HUES64 (cell line): ENCODE data around the gene ZPR1.

Experiments
- H3K27ac ChIP-seq: 2 replicates; pipeline ENCODE4 v1.7.0; 2013; ENCODE audit warnings: low read depth, low read length, inconsistent platforms
- H3K27me3 ChIP-seq: 2 replicates; pipeline ENCODE4 v1.6.1; 2013; ENCODE audit warnings: mild to moderate bottlenecking, low read length; ENCODE audit not compliant: insufficient read depth
- H3K36me3 ChIP-seq: 2 replicates; pipeline ENCODE4 v1.6.1; 2013; ENCODE audit warnings: mild to moderate bottlenecking, low read length; ENCODE audit not compliant: insufficient read depth
- H3K4me1 ChIP-seq: 2 replicates; pipeline ENCODE4 v1.6.1; 2013; ENCODE audit warnings: mild to moderate bottlenecking, low read length, moderate library complexity; ENCODE audit not compliant: insufficient read depth
- H3K4me3 ChIP-seq: 2 replicates; pipeline ENCODE4 v1.5.1; 2013; ENCODE audit warnings: mild to moderate bottlenecking, low read length, moderate library complexity
- H3K9ac ChIP-seq: 2 replicates; pipeline ENCODE4 v1.6.1; 2013; ENCODE audit warnings: mild to moderate bottlenecking, low read depth, low read length
- H3K9me3 ChIP-seq: 2 replicates; pipeline ENCODE4 v1.6.1; 2013; ENCODE audit warnings: low read depth, low read length; ENCODE audit not compliant: insufficient read depth
- WGBS: fragments of 150-250, 120-280 bp; methylation state at CpG from one replicate; pipeline ENCODE4 v1.1.7; 2013; ENCODE audit warnings: missing lambda C conversion rate; 5-methylcytosine and 5-hydroxymethylcytosine counted together

Gene ZPR1

DNA sequence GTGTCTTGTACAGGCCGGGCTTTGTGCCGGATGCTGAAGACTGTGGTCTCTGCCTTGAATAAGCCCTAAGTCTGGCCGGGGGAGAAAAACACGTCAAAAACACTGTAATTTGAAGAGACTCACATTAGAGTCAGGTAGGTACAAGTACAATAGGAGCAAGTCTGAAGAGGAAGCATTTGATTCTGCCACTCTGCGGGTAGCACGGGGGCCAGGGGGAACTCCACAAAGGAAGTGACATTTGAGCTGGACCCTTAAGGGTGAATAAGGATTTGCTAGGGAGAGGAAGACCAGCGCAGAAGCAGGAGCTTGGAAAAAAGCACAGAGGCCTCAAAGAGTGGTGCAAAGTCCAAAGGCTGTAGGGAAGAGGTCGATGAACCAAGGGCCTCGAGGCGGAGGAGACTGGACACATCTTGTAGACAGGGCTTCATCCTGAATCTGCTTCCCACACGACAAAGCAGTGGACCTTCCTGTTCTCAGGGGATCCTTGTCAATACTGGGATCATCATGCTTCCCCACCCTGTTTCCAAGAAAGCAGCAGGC, 53.8 kb downstream of the ZPR1 start:
- WGBS, result 90% methylated on average over 11 of the region's 11 CpGs
- Histone ChIP-seq H3K4me1 (peaks cover 24% of the 10 kb centered on the region), H3K4me3 (no peak overlapping the region), H3K9ac (no peak overlapping the region), H3K36me3 (no peaks in the 10 kb centered on the region), H3K27me3 (no peaks in the 10 kb centered on the region), H3K27ac (no peak overlapping the region), H3K9me3 (no peaks in the 10 kb centered on the region)

DNA sequence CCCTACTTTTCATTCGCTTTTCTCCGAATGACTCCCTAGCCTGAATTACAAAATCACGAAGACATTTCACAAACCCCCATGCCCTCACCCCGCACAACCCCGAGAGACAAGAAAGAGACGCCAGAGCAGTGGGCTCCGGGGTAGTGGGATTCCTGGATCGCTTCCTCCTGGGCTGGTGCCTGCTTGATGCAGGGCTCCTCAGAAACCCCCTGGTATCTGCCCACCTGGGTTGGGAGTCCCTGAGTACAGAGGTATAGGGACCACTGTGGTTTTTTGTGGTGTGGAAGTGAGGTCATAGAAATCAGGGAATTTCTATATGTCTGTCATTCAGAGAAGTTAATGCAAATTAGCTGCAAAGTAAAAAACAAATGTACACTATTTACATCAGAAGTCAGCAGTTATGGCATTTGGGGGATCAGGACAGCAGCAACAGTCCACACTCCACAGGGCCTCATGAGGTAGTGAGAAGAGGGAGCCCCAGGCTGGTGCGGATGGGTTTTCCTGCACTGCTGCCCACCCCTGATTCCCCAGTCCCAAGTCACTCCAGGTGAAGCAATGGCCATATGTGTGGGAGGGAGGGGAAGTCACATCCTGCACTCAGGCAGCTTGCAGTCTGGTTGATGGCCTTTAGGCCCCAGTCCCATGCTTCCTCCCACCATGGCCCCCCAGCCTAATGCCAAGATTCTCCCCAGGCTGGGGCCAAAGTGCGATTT, 54.6 kb downstream of the ZPR1 start:
- 71% methylated on average over 9 of the region's 10 CpGs for WGBS
- H3K4me3 ChIP-seq, result no peak overlapping the region
- no peak overlapping the region for H3K9ac ChIP-seq
- H3K36me3 ChIP-seq, result no peaks in the 10 kb centered on the region
- no peaks in the 10 kb centered on the region for H3K27me3 ChIP-seq
- no peak overlapping the region for H3K27ac ChIP-seq
- no peaks in the 10 kb centered on the region for H3K9me3 ChIP-seq
- H3K4me1 ChIP-seq, result peaks cover 24% of the 10 kb centered on the region

DNA sequence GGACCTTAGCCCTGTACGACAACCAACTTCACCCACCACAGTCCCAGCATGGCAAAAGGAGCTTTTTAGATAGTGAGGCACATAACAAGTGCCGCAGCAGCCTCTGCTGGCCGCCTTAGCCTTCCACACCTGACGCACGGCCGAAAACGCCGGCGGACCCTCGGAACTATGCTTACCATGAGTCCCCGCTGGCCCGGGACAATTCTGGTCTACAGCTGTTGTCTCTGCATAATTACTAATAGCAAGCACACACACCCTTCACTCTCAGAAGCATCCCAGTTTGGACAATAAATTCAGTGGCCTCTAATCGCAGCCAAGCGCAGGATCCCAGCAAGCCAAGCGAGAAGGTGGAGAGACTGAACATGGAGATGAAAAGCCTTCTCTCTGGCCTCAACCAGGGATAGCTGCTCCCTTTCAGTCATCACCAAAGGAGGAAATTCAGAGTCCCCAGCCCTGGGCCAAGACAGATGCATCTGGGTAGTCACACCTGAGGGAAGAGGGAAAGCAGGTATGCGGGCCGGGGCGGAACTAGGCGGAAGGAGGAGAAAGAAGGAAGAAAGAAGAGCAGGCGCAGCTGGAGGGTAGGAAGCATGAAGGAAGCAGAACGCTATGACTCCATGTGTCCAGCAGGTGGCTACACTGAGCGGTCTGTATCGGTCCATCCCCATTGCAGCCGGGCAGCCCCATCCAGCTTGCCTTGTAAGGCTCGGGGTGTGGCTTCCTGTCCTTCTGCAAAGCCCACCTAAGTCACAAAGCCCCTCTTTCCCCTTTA, 55.4 kb downstream of the ZPR1 start:
- WGBS, result 44% methylated on average over 25 of the region's 25 CpGs
- H3K4me1 ChIP-seq, result peaks cover 24% of the 10 kb centered on the region
- no peak overlapping the region for H3K27ac ChIP-seq
- H3K9ac ChIP-seq, result no peak overlapping the region
- H3K9me3 ChIP-seq, result no peaks in the 10 kb centered on the region
- H3K4me3 ChIP-seq, result peak overlapping the region; percentile 41
- no peaks in the 10 kb centered on the region for H3K36me3 ChIP-seq
- no peaks in the 10 kb centered on the region for H3K27me3 ChIP-seq

DNA sequence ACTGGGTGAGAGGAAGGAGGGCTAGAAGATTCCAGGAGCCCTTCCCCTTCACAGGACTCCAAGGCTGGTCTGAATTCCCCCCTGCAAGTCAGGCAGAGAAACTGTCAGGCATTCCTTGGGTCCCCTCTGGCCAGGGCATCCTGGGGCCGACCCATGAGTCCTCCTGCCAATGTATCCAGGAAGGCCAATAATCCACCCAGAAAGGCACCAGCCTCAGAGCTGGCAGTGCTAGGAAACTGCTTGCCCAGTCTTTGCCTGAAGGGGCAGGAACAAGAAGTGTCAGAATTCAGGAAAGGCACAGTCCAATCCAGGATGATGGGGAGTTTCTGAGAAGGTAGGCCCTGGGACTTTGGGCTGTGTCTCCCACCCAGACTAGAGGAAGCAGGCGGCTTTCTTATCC, 56.0 kb downstream of the ZPR1 start:
- no peak overlapping the region for H3K9ac ChIP-seq
- no peaks in the 10 kb centered on the region for H3K36me3 ChIP-seq
- peaks cover 24% of the 10 kb centered on the region for H3K4me1 ChIP-seq
- 97% methylated on average over 2 of the region's 2 CpGs for WGBS
- no peaks in the 10 kb centered on the region for H3K9me3 ChIP-seq
- H3K27me3 ChIP-seq, result no peaks in the 10 kb centered on the region
- no peak overlapping the region for H3K27ac ChIP-seq
- no peak overlapping the region for H3K4me3 ChIP-seq

DNA sequence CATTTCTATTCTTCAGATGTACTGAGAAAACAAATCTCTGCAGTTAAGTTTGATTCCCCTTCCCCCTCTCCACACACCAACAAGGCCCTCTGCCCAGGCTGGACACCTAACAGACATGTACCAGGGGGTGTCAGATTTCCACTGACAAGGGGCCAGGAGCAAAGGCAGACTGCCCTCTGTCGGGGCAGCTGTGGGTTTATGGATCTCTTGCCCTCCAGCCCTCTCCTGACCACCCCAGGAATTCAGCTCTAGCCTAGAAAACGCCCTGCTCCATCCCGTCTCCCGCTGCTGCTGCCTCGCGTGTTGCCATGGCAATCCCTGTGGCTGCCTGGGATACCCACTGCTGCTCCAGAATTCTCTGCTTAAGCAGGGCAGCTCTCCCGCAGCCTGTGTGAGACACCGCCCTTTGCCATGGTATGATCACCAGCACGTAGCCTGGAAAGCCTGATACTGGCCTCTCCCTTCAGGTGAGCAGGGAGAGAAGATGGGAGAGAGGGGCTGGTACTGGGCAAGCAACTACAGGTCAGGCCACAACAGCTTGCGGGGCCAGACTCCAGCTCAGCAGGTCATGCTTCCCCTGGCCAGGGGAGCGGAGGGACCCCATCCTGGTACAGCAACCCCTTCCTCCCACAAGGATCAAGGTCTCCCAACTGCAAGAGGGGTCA, 56.6 kb downstream of the ZPR1 start:
- H3K9ac ChIP-seq, result no peak overlapping the region
- no peak overlapping the region for H3K27ac ChIP-seq
- H3K4me3 ChIP-seq, result no peak overlapping the region
- no peaks in the 10 kb centered on the region for H3K36me3 ChIP-seq
- peaks cover 28% of the 10 kb centered on the region for H3K4me1 ChIP-seq
- H3K9me3 ChIP-seq, result no peaks in the 10 kb centered on the region
- WGBS, result 39% methylated on average over 11 of the region's 11 CpGs
- no peaks in the 10 kb centered on the region for H3K27me3 ChIP-seq

DNA sequence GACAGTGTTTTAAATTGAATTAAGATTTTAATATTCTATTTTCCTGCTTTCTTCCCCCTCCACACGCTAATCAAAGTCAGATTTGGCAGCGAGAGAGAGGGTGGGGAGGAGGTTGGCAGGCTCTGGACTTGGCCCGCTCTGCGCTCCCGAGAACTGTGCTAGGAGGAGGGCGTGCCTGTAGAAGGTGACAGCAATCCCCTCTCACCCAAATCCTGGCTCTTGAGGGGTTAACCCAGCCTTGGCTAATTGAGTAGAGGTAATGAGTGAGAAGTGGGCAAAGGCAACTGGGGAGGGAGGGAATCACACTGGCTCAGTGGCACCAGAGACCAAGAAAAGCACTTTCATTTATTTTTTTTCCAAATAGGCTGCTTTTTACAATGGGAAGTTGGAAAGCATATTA, 57.2 kb downstream of the ZPR1 start:
- H3K27me3 ChIP-seq, result no peaks in the 10 kb centered on the region
- WGBS, result 100% methylated on average over 4 of the region's 6 CpGs

DNA sequence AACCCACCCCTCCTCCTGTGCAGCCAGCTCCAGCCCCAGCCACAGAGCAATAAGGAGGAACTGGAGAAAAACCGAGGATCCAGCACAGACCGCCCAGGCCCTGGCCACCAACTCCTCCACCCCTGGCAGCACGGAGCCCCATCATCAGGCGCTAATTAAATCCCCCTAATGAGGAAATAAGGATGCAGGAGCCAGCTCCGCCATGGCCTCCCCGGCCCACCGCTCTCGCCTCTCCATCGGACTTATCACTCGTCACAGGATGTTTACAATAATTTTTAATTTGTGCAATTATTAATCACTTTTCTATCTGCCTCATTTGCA, 57.6 kb downstream of the ZPR1 start:
- no peaks in the 10 kb centered on the region for H3K36me3 ChIP-seq
- H3K9me3 ChIP-seq, result no peaks in the 10 kb centered on the region
- H3K9ac ChIP-seq, result no peak overlapping the region
- H3K27ac ChIP-seq, result no peak overlapping the region
- H3K27me3 ChIP-seq, result no peaks in the 10 kb centered on the region
- peaks cover 36% of the 10 kb centered on the region for H3K4me1 ChIP-seq
- no peak overlapping the region for H3K4me3 ChIP-seq
- WGBS, result 89% methylated on average over 9 of the region's 10 CpGs

More for the DNA sequence above, 57.2 kb downstream of the ZPR1 start:
- Histone ChIP-seq H3K9ac (no peak overlapping the region), H3K36me3 (no peaks in the 10 kb centered on the region), H3K9me3 (no peaks in the 10 kb centered on the region), H3K4me3 (no peak overlapping the region), H3K27ac (no peak overlapping the region), H3K4me1 (peaks cover 34% of the 10 kb centered on the region)

DNA sequence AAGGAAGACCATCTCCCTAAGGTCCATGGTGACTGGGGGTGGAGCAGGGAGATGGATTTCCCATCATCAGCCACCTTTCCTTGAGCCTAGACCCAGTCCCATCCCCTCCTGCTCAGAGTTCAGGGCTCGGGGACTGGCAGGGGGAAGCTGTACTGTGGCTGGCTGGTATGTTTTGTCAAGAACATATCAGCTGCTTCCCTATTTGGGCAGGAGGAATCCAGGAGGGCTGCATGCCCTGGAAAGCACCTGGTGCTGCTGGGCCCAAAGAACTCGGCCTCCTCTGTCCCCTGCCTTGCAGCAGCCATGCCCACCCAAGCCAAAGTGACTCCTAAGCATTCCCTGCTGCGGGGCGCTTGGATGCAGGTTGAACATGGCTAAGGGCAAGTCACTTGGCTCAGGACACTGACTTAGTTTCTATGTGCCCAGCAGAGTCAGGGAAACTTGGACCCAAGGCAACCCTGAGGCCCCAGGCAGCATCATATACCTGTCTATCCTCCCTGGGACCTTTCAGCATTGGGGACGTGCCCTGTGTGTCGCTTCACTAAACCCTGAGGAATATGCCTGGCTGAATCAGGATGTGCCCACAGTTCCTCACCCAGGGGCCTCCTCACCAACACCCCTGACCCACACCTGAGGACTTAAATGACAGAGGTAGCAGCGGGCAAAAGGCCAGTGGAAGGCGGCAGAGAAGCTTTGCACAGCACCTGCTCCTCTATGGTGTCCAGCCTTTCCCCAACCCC, 58.2 kb downstream of the ZPR1 start:
- H3K9ac ChIP-seq, result no peak overlapping the region
- WGBS, result 95% methylated on average over 8 of the region's 8 CpGs

DNA sequence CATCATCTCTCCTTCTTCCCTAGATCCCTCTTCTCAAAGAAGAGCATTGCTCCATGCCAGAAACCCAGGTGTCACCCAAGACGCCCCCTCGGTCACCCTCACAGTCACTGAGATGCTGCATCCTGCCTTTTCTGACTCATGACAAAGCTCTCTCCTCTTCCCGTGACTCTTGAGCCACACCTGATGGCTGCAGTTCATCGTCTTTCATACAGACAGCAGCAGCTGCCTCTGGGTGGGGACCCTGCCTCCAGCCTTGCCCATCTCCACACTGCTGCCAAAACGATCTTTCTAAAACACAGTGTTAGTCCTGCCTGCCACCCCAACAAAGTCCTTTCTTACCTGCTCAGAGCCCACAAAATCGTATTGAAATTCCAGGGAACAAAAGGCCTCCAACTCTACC, 59.8 kb downstream of the ZPR1 start:
- Histone ChIP-seq H3K27ac (no peak overlapping the region), H3K27me3 (no peaks in the 10 kb centered on the region)
- 88% methylated on average over 6 of the region's 6 CpGs for WGBS

More for the DNA sequence above, 58.2 kb downstream of the ZPR1 start:
- no peak overlapping the region for H3K27ac ChIP-seq
- peaks cover 36% of the 10 kb centered on the region for H3K4me1 ChIP-seq
- no peaks in the 10 kb centered on the region for H3K36me3 ChIP-seq
- no peaks in the 10 kb centered on the region for H3K9me3 ChIP-seq
- no peaks in the 10 kb centered on the region for H3K27me3 ChIP-seq
- no peak overlapping the region for H3K4me3 ChIP-seq

DNA sequence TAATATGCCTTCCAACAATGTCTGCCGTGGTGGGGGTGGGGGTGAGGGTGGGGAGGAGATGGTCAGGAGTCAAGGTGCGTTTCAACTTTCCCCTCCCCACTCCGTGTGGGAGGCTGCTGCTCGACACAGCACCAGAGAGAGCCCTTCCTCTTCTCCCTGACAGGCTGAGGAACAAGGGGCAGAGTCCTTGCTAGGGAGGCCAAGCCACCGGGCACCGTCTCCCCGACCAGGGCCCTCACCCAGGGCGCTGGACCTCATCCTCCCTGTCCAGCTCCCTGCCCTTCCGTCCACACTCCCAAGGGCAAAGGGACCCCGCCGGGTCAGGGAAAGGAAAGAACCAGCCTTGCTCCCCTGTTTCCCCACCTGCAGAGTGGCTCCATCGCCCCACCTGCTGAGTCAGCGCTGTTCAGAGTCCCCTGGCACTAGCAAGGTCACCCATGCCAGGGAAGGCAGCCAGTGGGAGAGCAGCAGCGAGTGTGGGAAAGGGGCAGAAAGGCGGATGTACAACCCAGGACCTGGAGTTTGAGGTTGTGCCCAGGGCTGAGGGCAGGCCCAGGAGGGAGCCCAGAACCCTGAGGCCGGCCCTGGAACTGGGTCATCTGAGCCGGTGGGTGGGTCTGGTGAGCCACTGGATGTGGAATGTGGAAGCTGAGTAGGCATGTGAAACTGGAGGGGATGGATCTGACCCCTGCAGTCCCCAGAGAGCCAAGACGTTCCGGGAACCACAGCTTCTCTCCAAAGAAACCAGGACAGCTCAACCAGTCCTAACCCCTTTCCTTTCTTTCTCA, 62.2 kb downstream of the ZPR1 start:
- no peaks in the 10 kb centered on the region for H3K9me3 ChIP-seq
- H3K36me3 ChIP-seq, result no peaks in the 10 kb centered on the region
- no peak overlapping the region for H3K4me3 ChIP-seq
- no peak overlapping the region for H3K9ac ChIP-seq
- peaks cover 16% of the 10 kb centered on the region for H3K4me1 ChIP-seq
- WGBS, result 77% methylated on average over 18 of the region's 19 CpGs
- no peaks in the 10 kb centered on the region for H3K27me3 ChIP-seq
- H3K27ac ChIP-seq, result no peak overlapping the region

More for the DNA sequence above, 59.8 kb downstream of the ZPR1 start:
- Histone ChIP-seq H3K4me3 (no peak overlapping the region), H3K36me3 (no peaks in the 10 kb centered on the region), H3K9me3 (no peaks in the 10 kb centered on the region), H3K4me1 (peaks cover 32% of the 10 kb centered on the region), H3K9ac (no peak overlapping the region)
